ENCODE results near the gene ARHGDIA.
"Not testable (repeated sequence)": the region's sequence is repeated elsewhere in the genome, so short reads cannot be mapped to it uniquely, and the experiment has no call there.

The ARHGDIA gene

GRCh38 chr17:81842725-81843504 is 28.2 kb downstream of the ARHGDIA start:
- no peak for DNase-seq

- no peak for DNase-seq
Measured at GRCh38 chr17:81842378-81842724, 28.8 kb downstream of the ARHGDIA start.

- DNase-seq = no peak
Measured at GRCh38 chr17:81841866-81842265, 29.3 kb downstream of the ARHGDIA start.

GRCh38 chr17:81840826-81841778 is 30.0 kb downstream of the ARHGDIA start:
- DNase-seq = peak; percentile 25

- DNase-seq = not testable (repeated sequence)
Measured at GRCh38 chr17:81840059-81840458, 31.1 kb downstream of the ARHGDIA start.

- no peak for DNase-seq
Measured at GRCh38 chr17:81839301-81839700, 31.8 kb downstream of the ARHGDIA start.

- DNase-seq = no peak
Measured at GRCh38 chr17:81838753-81839255, 32.3 kb downstream of the ARHGDIA start.

- peak; percentile 85 for DNase-seq
Measured at GRCh38 chr17:81837641-81838040, 33.5 kb downstream of the ARHGDIA start.

GRCh38 chr17:81834831-81835267 is 36.3 kb downstream of the ARHGDIA start, which contains the start of gene PPP1R27:
Gene PPP1R27, minus strand, starts transcription at chr17:81835050. Its CDS starts 97 bp downstream, at chr17:81834953.
- no peak for DNase-seq

GRCh38 chr17:81833921-81834830 is 37.0 kb downstream of the ARHGDIA start:
- DNase-seq = no peak

- DNase-seq = peak; percentile 96
Measured at GRCh38 chr17:81833160-81833920, 37.8 kb downstream of the ARHGDIA start, which contains the start of gene MCRIP1. Gene MCRIP1, minus strand, starts transcription at chr17:81833291. Its CDS starts 8,785 bp downstream, at chr17:81824506.

GRCh38 chr17:81832608-81833159 is 38.5 kb downstream of the ARHGDIA start:
- peak; percentile 67 for DNase-seq

- peak; percentile 80 for DNase-seq
Measured at GRCh38 chr17:81831957-81832607, 39.1 kb downstream of the ARHGDIA start.

- DNase-seq = peak; percentile 81
Measured at GRCh38 chr17:81831563-81831956, 39.6 kb downstream of the ARHGDIA start.

GRCh38 chr17:81829858-81830257 is 41.3 kb downstream of the ARHGDIA start:
- DNase-seq = no peak

- no peak for DNase-seq
Measured at GRCh38 chr17:81828656-81829055, 42.5 kb downstream of the ARHGDIA start.

- DNase-seq = no peak
Measured at GRCh38 chr17:81825841-81826466, 45.2 kb downstream of the ARHGDIA start.

GRCh38 chr17:81824595-81824994 is 46.5 kb downstream of the ARHGDIA start:
- no peak for DNase-seq

GRCh38 chr17:81823820-81824550 is 47.2 kb downstream of the ARHGDIA start:
- DNase-seq = no peak
